Measurements from ENCODE around the gene NUP58.

Gene NUP58

DNA sequence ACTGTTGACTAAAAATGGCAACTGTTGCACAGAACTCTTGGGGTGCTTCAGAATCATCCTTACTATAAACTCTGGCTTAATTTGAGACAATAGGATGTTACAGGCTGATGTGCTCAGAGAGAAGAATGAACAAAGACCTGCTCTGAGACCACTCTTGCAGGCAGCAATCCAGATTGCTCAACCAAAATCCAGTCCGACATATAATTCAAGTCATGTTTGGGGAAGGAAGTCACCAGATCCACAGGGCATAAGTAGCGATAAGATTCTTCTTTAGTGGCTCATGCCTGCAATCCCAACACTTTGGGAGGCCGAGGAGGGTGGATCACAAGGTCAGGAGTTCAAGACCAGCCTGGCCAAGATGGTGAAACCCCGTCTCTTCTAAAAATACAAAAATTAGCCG is 34.7 kb upstream of the NUP58 start:
- no peak for DNase-seq (ENCODE audit: extremely low read depth, insufficient read length)
- TF ChIP-seq, protein P1, sequence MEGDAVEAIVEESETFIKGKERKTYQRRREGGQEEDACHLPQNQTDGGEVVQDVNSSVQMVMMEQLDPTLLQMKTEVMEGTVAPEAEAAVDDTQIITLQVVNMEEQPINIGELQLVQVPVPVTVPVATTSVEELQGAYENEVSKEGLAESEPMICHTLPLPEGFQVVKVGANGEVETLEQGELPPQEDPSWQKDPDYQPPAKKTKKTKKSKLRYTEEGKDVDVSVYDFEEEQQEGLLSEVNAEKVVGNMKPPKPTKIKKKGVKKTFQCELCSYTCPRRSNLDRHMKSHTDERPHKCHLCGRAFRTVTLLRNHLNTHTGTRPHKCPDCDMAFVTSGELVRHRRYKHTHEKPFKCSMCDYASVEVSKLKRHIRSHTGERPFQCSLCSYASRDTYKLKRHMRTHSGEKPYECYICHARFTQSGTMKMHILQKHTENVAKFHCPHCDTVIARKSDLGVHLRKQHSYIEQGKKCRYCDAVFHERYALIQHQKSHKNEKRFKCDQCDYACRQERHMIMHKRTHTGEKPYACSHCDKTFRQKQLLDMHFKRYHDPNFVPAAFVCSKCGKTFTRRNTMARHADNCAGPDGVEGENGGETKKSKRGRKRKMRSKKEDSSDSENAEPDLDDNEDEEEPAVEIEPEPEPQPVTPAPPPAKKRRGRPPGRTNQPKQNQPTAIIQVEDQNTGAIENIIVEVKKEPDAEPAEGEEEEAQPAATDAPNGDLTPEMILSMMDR (IDR thresholded peaks at IDR 0.05; ENCODE audit: insufficient read depth, low read length, poor library complexity, severe bottlenecking), result no peak
- Histone ChIP-seq H3K27me3 (replicated peaks; ENCODE audit: control insufficient read depth, insufficient read depth, low read length) (no peaks in the 10 kb centered on the region), H3K36me3 (ENCODE audit: control insufficient read depth, insufficient read depth, low read length) (peaks cover 3% of the 10 kb centered on the region), H3K4me3 (replicated peaks; ENCODE audit: low read depth, low read length) (no peak overlapping the region)

DNA sequence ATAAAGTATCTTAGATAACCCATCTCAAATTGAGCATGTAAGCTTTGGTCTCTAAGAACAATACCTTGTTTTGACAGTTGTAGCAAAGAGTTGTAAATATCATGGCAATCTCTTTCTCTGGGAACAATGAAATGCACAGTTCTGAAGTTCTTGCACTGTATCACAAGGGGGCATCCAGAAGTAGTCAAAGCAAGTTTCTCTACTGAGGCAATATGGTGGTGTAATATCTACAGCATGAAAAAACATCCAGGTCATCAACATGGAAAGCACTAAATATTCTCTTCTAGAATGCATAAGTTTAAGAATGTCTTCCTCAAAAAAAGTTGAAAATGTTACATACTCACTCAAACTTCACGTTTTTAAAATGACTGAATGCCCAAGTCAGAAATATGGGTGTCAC is 33.7 kb upstream of the NUP58 start:
- no peaks in the 10 kb centered on the region for H3K27me3 ChIP-seq (replicated peaks; ENCODE audit: control insufficient read depth, insufficient read depth, low read length)
- peaks cover 3% of the 10 kb centered on the region for H3K36me3 ChIP-seq (ENCODE audit: control insufficient read depth, insufficient read depth, low read length)
- H3K4me3 ChIP-seq (replicated peaks; ENCODE audit: low read depth, low read length), result no peak overlapping the region
- no peak for DNase-seq (ENCODE audit: extremely low read depth, insufficient read length)
- TF ChIP-seq, protein P1 (IDR thresholded peaks at IDR 0.05; ENCODE audit: insufficient read depth, low read length, poor library complexity, severe bottlenecking), result peak; percentile 28

DNA sequence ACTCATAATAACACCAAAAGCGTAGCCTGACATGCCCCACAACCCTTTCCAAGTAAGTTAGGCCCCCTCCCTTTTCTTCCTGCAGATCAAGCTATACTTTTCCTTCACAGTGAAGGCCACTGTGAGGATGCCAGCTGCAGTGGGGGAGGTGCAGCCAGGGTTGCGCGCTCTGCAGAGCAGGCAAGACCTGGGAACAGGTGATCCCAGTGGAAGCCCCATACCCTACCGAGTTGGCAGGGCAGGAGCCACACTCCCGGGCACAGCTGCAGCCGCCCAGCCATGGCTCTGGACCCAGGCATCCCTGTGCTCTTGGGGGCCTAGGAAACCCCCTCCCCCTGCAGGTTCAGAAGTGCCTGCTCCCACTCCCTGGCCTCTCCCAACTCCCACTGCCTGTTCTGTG is 32.9 kb upstream of the NUP58 start:
- no peaks in the 10 kb centered on the region for H3K27me3 ChIP-seq (replicated peaks; ENCODE audit: control insufficient read depth, insufficient read depth, low read length)
- TF ChIP-seq, protein P1 (IDR thresholded peaks at IDR 0.05; ENCODE audit: insufficient read depth, low read length, poor library complexity, severe bottlenecking), result no peak
- no peak overlapping the region for H3K4me3 ChIP-seq (replicated peaks; ENCODE audit: low read depth, low read length)
- DNase-seq (ENCODE audit: extremely low read depth, insufficient read length), result no peak
- peaks cover 3% of the 10 kb centered on the region for H3K36me3 ChIP-seq (ENCODE audit: control insufficient read depth, insufficient read depth, low read length)

DNA sequence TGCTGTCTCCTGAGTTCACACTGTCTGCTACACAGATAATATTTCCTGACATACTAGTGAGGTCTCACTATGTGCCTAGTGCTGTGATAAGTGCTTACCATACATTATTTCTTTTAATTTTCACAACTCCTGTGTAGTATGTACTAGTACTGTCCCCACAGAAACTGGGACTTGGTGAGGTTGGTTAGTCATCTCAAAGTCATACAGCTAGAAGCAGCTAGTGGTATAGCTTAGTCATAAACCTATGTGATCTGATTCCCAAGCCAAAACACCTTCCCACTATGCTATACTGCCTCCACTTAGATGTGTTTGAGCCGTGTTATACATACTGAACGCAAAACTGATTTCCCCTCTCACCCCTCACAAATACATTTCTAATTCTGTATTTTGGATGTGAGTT is 24.7 kb upstream of the NUP58 start:
- TF ChIP-seq, protein P1 (IDR thresholded peaks at IDR 0.05; ENCODE audit: insufficient read depth, low read length, poor library complexity, severe bottlenecking), result no peak

DNA sequence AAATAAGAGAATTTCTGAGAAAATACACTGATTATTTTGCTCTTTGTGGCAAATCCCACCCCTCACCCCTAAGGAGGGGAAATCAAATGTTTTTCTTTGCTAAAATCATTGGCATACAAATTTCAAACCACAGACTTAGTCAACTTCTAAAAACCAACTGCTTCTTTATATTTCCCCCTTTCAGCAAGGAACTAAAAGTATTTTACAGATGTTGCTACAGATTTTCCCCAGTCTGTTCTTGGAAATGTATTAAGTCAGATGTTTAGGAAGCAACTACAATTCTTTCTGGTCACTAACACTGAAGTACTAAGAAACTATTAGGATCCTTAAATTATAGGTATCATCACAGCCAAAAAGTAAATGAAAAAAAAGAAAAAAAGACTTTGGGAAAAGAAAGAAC is 21.0 kb upstream of the NUP58 start:
- no peak for DNase-seq (ENCODE audit: extremely low read depth, insufficient read length)
- no peaks in the 10 kb centered on the region for H3K36me3 ChIP-seq (ENCODE audit: control insufficient read depth, insufficient read depth, low read length)

More for the DNA sequence above, 24.7 kb upstream of the NUP58 start:
- DNase-seq (ENCODE audit: extremely low read depth, insufficient read length), result no peak
- Histone ChIP-seq H3K27me3 (replicated peaks; ENCODE audit: control insufficient read depth, insufficient read depth, low read length) (no peaks in the 10 kb centered on the region), H3K36me3 (ENCODE audit: control insufficient read depth, insufficient read depth, low read length) (no peaks in the 10 kb centered on the region; the same call in 1 of the 2 replicates), H3K4me3 (replicated peaks; ENCODE audit: low read depth, low read length) (no peak overlapping the region)

More for the DNA sequence above, 21.0 kb upstream of the NUP58 start:
- TF ChIP-seq, protein P1 (IDR thresholded peaks at IDR 0.05; ENCODE audit: insufficient read depth, low read length, poor library complexity, severe bottlenecking), result no peak
- no peak overlapping the region for H3K4me3 ChIP-seq (replicated peaks; ENCODE audit: low read depth, low read length)
- H3K27me3 ChIP-seq (replicated peaks; ENCODE audit: control insufficient read depth, insufficient read depth, low read length), result no peaks in the 10 kb centered on the region
